ENCODE measurements around the gene FGR.

The FGR gene

DNA sequence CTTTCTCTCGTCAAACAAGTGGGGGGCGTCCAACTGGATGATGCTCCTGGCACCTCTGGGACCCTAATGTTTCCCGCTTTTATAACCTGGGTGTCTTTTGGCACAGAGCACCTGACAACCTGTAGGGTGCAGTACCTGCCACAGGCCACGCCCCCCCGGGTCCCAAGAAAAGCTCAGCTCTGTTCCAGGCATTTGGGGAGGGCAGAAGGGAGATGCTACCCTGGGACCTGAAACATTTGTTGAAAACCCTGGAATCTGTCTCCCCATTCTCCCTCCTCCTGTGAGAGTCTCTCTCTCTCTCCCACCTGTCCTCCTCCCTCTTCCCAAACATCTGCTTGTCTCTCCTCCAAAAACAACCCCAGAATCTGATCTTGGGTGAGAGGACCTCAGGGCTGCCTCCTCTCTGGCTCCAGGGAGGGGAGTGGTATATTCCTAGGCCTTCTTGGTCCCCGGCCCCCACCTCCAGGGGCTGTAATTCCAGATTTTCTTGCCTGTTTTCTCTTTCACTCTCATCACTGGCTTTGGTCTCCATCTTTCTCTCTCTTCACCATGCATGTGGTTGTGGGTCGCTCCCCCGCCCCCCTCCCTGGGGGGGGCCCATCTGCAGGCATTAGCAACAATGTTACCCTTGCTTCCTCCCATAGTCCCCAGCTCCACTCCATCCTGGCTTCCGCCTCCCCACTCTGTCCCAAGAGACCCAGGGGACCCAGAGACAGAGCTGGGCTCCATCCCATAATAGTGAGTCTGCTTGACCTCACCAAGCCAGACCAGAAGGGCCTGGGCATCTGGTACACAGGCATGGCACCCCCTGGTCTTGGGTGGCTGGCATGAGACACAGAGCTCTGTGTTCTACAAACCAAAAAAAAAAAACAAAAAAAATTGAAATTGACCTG is 35.1 kb downstream of the FGR start:
- no peak for DNase-seq

DNA sequence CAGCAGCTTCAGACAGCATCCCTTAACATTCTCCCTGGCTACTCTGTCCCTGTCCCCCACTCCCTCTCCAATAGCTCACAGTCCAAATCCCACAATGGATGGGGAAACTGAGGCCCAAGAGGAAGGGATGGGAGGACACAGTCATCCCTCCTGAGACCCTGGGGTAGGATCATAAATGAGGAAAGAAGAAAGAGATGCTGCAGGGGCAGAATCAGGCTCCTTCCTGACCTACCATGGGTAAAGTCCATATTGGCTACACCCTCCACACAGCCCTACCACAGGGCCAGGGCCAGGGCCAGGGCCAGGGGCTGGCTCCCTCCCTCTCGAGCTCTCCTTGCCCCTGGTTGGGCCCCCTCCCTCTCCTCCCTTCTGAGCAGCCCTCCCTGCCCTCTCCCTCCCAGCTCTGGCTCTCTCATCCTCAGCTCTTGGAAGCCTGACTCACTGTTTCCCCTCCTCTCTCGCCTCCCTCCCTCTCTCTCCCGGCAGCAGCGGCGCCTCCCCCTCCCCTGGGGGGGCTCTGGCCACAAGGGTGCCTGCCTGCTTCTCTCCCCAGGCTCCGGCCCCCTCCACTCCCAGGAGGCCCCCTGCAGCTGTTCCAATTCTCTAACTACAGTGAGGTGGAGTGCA is 36.0 kb downstream of the FGR start:
- no peak for DNase-seq

DNA sequence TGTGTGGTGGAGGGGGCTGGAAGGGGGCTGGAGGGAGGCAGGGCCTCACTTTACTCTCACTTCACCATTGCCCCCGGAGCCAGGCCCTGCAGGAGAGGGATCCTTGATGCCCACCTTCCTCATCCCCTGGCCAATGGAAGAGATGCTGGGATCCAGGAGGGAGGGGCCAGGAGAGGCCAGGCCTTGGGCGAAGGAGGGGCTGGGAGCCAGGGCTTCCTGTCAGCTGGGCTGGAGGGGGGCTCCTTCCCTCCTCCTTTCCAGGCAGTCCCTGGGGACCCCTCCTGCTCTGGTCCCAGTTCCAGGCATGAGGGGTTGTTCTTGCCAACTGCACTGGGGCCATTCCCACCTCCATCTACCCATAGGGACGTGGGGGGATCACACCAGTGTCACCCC is 36.7 kb downstream of the FGR start:
- no peak for DNase-seq

GRCh38 chr1:27597516-27598294 is 37.3 kb downstream of the FGR start:
- DNase-seq: no peak

GRCh38 chr1:27596986-27597385 is 38.0 kb downstream of the FGR start:
- DNase-seq: no peak

DNA sequence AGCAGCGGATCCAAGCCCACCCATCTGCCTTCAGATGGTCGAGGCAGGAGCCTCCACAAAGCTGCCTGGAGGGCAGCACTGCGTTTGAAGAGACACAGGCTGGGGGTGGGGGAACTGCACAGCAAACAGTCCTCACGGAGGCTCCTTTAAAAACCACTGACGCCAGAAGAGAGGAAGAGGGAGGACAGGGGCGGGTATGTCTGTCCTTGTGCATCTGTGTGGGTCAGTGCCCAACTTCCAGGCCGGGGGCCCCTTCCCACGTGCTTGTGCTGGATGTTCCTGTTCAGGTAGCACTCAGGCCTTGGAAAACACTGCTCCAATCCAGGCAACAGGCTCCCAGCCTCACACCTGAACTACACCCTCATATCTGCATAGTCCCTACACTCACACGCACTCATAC is 38.7 kb downstream of the FGR start:
- DNase-seq: no peak

- no peak for DNase-seq
Measured at GRCh38 chr1:27595597-27595996, 39.4 kb downstream of the FGR start.

GRCh38 chr1:27594564-27595510 is 40.1 kb downstream of the FGR start:
- no peak for DNase-seq

GRCh38 chr1:27593678-27594563 is 41.1 kb downstream of the FGR start:
- no peak for DNase-seq

GRCh38 chr1:27592931-27593677 is 41.9 kb downstream of the FGR start:
- no peak for DNase-seq

DNA sequence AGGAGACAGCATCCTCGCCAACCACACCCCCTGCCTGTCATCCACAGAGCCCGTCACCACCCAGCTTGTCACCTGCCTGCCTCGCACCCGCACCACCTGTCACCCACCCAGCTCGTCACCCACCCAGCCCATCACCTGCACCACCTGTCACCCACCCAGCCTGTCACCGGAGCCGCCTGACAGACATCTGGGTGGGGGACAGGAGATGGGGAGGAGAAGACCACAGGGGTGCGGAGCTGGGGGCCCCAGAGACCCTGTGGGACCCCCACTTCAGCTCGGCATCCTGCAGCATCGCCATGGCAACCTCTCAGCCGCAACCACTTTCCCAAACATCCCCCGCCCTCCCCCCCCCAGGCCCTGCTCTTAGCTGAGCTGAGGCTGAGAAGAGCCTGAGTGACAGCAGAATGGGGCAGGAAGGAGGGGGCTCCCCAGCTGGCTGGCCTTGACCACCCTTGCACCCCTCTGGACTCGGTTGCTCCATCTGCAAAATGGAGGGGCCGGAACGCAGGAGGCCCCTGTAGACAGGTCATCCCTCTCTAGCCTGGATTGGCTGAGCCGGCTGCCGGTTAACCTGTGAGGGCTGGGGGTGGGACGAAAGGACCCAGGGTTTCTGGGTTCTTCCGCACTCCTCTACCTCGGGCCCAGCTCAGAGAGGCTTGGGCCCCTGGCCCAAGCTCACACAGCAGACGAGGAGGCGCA is 42.6 kb downstream of the FGR start:
- no peak for DNase-seq

DNA sequence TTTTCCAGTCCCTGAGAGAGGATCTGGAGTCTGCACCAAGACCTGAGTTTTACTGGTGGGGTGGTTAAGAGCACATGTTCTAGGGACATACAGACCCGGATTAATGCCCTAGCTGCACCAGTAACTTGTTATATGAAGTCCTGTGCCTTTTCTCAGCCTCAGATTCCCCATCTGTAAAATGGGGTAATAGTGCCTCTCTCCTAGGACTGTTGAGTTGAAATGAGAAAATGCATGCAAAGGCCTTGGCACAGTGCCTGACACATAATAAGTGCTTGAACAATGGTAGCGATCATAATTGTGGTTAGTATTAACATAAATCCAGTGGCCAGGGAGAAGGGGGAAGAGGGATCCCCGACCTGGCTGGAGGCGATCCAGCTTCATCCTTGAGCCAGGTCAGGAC is 43.4 kb downstream of the FGR start:
- no peak for DNase-seq

DNA sequence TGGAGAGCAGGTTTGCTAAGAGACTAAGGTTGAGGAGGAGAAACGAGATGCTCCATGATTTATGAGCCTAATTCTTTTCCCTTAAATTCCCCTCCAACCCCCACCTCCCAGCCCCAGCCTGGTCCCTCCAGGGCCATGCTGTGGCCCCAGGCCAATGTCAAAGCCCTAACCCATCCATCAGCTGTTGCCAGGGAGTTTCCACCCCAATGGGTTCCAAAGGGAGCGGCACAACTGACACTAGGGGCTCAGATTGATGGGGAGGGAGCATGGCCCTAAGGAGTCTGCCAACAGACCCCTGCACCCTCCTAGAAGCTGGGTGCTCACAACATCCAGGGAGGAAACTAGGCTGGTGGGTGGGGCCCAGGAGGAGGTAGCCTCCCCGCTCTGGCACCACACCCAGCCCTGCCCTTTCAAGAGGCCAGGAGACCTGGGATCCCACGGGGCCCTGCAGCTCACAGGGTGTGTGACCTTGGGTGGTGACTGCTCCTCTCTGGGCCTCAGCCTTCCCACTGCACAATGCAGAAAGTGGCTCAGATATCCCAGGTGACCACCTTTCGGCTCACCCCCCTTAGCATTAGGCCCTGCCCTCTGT is 44.0 kb downstream of the FGR start:
- DNase-seq: no peak

DNA sequence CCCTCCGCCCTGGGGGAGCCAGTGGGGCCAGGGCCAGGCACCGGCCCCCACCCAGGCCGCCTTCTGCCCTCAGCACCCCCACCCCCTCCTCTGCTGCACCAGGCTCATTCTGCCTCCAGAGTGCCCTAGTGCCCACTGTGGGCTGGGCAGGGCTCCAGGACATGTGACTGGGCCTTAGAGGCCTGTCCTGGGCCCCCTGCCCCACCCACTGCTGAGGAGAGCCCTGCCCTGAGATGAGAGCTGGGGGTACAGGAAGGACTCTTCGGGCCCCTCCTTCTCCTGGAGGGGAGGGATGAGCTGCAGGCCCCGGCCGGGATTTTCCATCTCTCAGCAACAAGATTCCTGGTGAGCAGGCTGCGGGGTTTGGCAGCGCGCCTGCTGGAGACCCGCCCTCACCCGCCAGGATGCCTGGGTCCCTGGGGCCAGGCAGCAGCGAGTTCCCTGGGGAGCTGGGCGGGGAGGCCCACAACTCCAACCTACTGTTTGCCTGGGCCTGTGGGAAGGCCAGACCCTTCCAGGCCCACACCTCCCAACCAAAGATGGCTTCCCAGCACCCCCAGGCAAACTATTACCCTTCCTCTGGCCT is 45.1 kb downstream of the FGR start:
- DNase-seq: no peak

- DNase-seq: no peak
Measured at GRCh38 chr1:27589441-27589840, 45.5 kb downstream of the FGR start.

DNA sequence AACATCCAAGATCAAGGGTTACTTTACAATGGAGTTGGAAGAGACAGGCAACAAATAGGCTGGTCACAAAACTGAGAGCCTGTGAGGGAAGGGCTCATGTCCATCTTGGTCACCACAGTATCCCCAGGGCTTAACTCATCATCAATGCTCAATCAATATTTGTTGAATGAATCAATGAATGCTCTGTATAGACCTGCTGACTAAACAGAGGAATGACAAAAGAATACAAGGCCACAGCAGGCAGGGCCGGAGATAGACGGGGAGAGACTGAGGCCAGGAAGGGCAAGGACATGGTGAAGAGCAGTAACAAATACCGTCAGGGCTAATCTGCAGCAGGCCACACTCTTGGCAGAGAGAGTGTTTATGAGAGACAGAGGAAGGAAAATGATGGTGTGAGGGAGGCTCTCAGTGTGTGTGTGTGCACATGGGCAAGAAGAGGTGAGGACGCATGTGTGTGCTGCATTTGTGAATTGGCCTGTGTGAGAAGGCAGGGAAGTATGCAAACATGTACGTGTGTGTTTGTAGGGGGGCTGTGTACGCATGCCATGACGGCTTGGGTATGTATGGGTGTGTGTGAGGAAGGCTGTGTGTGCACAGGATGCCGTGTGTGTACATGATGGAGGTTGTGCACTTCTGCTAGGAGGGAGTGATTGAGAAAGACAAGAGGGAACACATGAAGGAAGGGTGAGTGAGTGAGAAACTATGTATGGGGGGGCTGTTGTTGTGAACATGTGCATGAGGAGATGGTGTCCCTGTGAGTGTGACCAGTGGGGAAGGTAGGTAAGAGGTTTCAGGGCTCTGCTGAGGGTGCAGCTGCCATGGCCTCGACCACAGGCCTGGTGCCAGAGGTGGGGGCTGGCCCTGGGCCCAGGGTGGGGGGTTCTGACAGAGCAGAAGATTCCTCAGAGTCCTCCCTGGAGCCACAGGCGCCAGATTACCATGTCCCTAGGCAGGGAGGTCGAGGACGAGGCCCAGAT is 46.4 kb downstream of the FGR start:
- no peak for DNase-seq

DNA sequence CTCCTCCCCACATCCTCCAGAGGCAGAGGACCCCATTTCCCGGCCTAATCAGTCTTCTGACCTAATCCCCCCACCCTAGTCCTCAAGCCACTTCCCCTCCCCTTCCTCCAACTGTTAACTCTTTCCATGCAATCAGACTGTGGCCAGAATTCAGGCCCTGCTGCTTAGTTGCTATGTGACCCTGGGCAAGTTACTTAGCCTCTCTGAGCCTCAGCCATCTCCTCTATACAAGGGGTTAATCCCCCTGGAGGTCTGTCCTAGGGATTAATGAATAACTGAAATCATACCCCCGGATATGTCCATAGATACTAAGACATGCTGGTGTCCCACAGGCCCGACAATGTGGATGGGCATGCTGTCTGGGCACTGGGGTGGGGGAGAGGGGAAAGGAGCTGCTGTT is 49.3 kb downstream of the FGR start:
- no peak for DNase-seq

GRCh38 chr1:27584453-27584852 is 50.5 kb downstream of the FGR start:
- DNase-seq: no peak

Measured in NCI-H1930 (cell line).